A549 (cell line): ENCODE results near the gene GARNL3.

ENCODE experiments used
- BHLHE40 ChIP-seq: IDR thresholded peaks from 2 replicates; pipeline ENCODE4 v1.6.1; 2012; ENCODE audit warnings: low read depth, low read length, inconsistent platforms
- CBX2 ChIP-seq: fragments of 200-600 bp; sonication (generic); IDR thresholded peaks from 2 replicates; pipeline ENCODE4 v1.6.1; 2016; ENCODE audit warnings: low read depth, mild to moderate bottlenecking, borderline replicate concordance
- EHF ChIP-seq: fragments of 250-450 bp; sonication (Bioruptor Pico); IDR thresholded peaks from 2 replicates; pipeline ENCODE4 v1.5.0; 2020; ENCODE audit warnings: mild to moderate bottlenecking
- EHMT2 ChIP-seq: fragments of 200-600 bp; sonication (generic); IDR thresholded peaks from 2 replicates; pipeline ENCODE4 v1.6.1; 2016; ENCODE audit warnings: antibody characterized with exemption, low read depth, mild to moderate bottlenecking, moderate library complexity
- EP300 ChIP-seq, 2 experiments: fragments of >200 bp; sonication (Bioruptor Twin); formaldehyde crosslinking; IDR thresholded peaks; 2 replicates in 1 of 2; 3 replicates in 1 of 2; pipeline ENCODE4 v1.6.1; 2016 to 2017
- HDAC2 ChIP-seq: fragments of 200-600 bp; sonication (generic); IDR thresholded peaks from 2 replicates; pipeline ENCODE4 v1.6.1; 2016
- HOXA7 ChIP-seq: fragments of 250-450 bp; sonication (Bioruptor Pico); IDR thresholded peaks from 2 replicates; pipeline ENCODE4 v1.5.0; 2020; ENCODE audit warnings: mild to moderate bottlenecking, moderate library complexity
- MYC ChIP-seq: IDR thresholded peaks from 2 replicates; pipeline ENCODE4 v1.6.1; 2012; ENCODE audit warnings: mild to moderate bottlenecking, inconsistent platforms, low read length, improper control_type of control experiment, borderline replicate concordance
- RFX5 ChIP-seq: fragments of 450-650 bp; IDR thresholded peaks from 2 replicates; pipeline ENCODE4 v1.7.1; 2014; ENCODE audit warnings: antibody characterized with exemption, mild to moderate bottlenecking, moderate library complexity
- SMC3 ChIP-seq: fragments of >200 bp; sonication (Bioruptor Twin); formaldehyde crosslinking; IDR thresholded peaks from 3 replicates; pipeline ENCODE4 v1.6.1; 2018; ENCODE audit warnings: inconsistent platforms
- TF ChIP-seq, protein P1 (sequence below): fragments of >200 bp; sonication (Bioruptor Twin); formaldehyde crosslinking; IDR thresholded peaks from 3 replicates; pipeline ENCODE4 v1.5.1; 2016
- TF ChIP-seq, protein P2 (sequence below): fragments of 200-600 bp; sonication (generic); IDR thresholded peaks from 2 replicates; pipeline ENCODE4 v1.6.1; 2016; ENCODE audit warnings: antibody characterized with exemption, mild to moderate bottlenecking, moderate library complexity

DNA sequence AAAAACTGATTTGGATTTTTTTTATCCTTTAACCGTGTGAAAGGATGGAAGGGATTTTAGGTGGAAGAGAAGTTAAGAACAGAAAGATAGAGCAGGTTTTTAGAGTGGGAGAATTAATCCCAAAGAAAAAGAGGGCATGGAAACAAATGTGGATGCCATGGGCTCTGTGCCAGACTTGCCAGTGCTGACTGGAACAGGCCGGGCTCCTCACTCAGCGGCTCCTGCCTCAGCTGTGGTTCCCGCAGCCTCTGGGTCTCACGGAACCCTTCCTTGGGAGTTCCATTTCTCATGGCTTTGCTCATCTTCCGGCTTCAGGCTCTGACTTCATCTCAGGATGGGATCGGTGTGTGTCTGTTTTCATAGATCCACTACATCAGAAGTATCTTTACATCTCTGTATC is 102.0 kb downstream of the GARNL3 start:
- TF ChIP-seq BHLHE40 (no peak), RFX5 (no peak), EHF (CRISPR knock-in tag) (no peak), EHMT2 (no peak), MYC (no peak), HOXA7 (no peak), HDAC2 (no peak), EP300 (IDR thresholded peaks at IDR 0.05) (no peak), SMC3 (no peak), CBX2 (no peak)
- TF ChIP-seq, protein P1, sequence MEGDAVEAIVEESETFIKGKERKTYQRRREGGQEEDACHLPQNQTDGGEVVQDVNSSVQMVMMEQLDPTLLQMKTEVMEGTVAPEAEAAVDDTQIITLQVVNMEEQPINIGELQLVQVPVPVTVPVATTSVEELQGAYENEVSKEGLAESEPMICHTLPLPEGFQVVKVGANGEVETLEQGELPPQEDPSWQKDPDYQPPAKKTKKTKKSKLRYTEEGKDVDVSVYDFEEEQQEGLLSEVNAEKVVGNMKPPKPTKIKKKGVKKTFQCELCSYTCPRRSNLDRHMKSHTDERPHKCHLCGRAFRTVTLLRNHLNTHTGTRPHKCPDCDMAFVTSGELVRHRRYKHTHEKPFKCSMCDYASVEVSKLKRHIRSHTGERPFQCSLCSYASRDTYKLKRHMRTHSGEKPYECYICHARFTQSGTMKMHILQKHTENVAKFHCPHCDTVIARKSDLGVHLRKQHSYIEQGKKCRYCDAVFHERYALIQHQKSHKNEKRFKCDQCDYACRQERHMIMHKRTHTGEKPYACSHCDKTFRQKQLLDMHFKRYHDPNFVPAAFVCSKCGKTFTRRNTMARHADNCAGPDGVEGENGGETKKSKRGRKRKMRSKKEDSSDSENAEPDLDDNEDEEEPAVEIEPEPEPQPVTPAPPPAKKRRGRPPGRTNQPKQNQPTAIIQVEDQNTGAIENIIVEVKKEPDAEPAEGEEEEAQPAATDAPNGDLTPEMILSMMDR, result no peak
- TF ChIP-seq, protein P2, sequence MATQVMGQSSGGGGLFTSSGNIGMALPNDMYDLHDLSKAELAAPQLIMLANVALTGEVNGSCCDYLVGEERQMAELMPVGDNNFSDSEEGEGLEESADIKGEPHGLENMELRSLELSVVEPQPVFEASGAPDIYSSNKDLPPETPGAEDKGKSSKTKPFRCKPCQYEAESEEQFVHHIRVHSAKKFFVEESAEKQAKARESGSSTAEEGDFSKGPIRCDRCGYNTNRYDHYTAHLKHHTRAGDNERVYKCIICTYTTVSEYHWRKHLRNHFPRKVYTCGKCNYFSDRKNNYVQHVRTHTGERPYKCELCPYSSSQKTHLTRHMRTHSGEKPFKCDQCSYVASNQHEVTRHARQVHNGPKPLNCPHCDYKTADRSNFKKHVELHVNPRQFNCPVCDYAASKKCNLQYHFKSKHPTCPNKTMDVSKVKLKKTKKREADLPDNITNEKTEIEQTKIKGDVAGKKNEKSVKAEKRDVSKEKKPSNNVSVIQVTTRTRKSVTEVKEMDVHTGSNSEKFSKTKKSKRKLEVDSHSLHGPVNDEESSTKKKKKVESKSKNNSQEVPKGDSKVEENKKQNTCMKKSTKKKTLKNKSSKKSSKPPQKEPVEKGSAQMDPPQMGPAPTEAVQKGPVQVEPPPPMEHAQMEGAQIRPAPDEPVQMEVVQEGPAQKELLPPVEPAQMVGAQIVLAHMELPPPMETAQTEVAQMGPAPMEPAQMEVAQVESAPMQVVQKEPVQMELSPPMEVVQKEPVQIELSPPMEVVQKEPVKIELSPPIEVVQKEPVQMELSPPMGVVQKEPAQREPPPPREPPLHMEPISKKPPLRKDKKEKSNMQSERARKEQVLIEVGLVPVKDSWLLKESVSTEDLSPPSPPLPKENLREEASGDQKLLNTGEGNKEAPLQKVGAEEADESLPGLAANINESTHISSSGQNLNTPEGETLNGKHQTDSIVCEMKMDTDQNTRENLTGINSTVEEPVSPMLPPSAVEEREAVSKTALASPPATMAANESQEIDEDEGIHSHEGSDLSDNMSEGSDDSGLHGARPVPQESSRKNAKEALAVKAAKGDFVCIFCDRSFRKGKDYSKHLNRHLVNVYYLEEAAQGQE, result no peak
